C4-2B (cell line): Measurements from ENCODE around the gene USP38.

Experiments used
- H3K27ac ChIP-seq: fragments of 450-650 bp; 2 replicates; pipeline ENCODE4 v1.5.1; 2017
- CTCF ChIP-seq: fragments of 450-650 bp; conservative IDR thresholded peaks from 2 replicates; pipeline ENCODE4 v1.5.1; 2017; ENCODE audit warnings: mild to moderate bottlenecking
- ZFX ChIP-seq: fragments of 450-650 bp; IDR thresholded peaks from 2 replicates; pipeline ENCODE4 v1.6.1; 2017

The USP38 gene

GRCh38 chr4:143240939-143241679, 56.4 kb downstream of the USP38 start:
- TF ChIP-seq ZFX (no peak), CTCF (no peak)
- H3K27ac ChIP-seq, result no peak overlapping the region

DNA sequence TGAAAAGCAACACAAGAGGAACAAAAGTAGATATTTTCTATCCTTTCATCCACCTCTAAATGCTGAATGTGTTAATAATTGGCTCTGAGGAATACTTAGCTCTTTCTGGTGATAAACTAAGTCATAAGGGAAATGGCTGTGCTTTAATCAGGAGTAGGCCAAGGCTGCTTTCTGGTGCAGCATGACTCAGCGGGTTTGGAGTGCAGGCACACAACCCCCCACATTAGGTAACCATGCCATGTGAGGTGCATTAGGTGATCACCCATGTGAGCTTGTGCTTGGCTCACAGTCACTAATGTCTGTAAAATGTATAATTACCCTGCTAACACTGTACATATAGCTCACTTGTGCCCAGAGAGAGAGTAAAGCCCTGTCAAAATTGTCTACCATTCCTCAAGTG, 57.2 kb downstream of the USP38 start:
- TF ChIP-seq ZFX, result no peak
- TF ChIP-seq CTCF, result no peak
- no peak overlapping the region for H3K27ac ChIP-seq

- no peak overlapping the region for H3K27ac ChIP-seq
- TF ChIP-seq ZFX (no peak), CTCF (no peak)
These were observed 58.3 kb downstream of the USP38 start for GRCh38 chr4:143243041-143243440.

DNA sequence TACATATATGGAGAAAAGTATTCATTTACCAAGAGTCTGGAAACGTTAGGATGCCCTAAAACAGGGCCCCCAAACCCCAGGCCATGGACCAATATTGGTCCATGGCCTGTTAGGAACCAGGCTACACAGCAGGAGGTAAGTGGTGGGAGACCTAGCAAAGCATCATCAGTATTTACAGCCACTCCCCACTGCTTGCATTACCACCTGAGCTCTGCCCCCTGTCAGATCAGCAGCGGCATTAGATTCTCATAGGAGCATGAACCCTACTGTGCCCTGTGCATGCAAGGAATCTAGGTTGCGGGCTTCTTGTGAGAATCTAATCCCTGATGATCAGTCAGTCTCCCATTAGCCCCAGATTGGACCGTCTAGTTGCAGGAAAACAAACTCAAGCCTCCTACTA, 62.3 kb downstream of the USP38 start:
- H3K27ac ChIP-seq, result no peak overlapping the region
- TF ChIP-seq CTCF, result no peak
- TF ChIP-seq ZFX, result no peak

- no peak for TF ChIP-seq ZFX
- TF ChIP-seq CTCF, result no peak
- H3K27ac ChIP-seq, result no peak overlapping the region
These were observed 63.1 kb downstream of the USP38 start for GRCh38 chr4:143247866-143248265.

- no peak for TF ChIP-seq ZFX
- no peak for TF ChIP-seq CTCF
- H3K27ac ChIP-seq, result no peak overlapping the region
These were observed 64.1 kb downstream of the USP38 start for GRCh38 chr4:143248827-143249226.

DNA sequence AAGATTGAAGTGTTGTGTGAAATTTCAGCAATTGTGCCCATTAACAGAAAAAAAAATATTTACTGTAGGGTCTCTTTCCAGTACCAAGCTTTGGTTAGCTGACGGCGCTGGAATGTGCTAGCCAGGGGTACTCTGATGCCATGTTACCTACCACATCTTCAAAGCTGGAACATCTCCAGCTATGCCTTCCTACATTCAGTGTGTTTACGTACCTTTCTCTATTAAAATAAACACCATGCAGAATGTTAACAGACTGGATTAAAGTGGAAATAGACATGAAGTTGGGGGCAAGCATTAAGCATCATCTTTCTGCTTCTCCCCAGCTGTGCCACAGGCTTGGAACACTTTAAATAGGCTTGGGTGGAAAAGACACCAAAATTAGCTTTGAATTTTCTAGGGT, 65.9 kb downstream of the USP38 start:
- H3K27ac ChIP-seq, result no peak overlapping the region
- TF ChIP-seq ZFX (no peak), CTCF (no peak)
